IMR-90 (cell line): Measurements from ENCODE around the gene LHPP. TPM values are rescaled to one million over a fixed set of nuclear protein-coding genes. Genes with fewer than 3 reads are reported as not detected.

Experiments used
- ATAC-seq: fragments of 200-7000 bp; cut with Tn5 transposase; 2 replicates; pipeline ENCODE4 v1.9.1; 2020; ENCODE audit warnings: low read depth, mild to moderate bottlenecking, moderate library complexity
- BruUV-seq: library from RNA; stranded (reverse); fragments of 400-500 nt; replicated peaks from 2 replicates; lab custom pipeline; 2021; lab: Mats Ljungman, UMichigan
- CTCF ChIA-PET: fragments of 300-600 bp; formaldehyde crosslinking; extraction: SDS; loops from one replicate; lab custom pipeline; 2021; ENCODE audit warnings: antibody characterized with exemption; lab: Yijun Ruan, JAX
- POLR2A ChIA-PET: fragments of 300-600 bp; sonication (Branson Sonifier 250); formaldehyde crosslinking; loops from one replicate; lab custom pipeline; 2022; ENCODE audit warnings: antibody characterized with exemption; ENCODE audit not compliant: unreplicated experiment; lab: Charles Lee
- DNase-seq: peaks from one replicate; pipeline ENCODE4 v3.0.0; 2013
- H2AFZ ChIP-seq: replicated peaks from 2 replicates; pipeline ENCODE3; 2013; ENCODE audit warnings: low read length, mild to moderate bottlenecking; ENCODE audit not compliant: poor library complexity
- H2AK5ac ChIP-seq: 2 replicates; pipeline ENCODE4 v1.6.1; 2013; ENCODE audit warnings: low read depth, low read length, inconsistent platforms
- H2AK9ac ChIP-seq: replicated peaks from 2 replicates; pipeline ENCODE3; 2013; ENCODE audit warnings: mild to moderate bottlenecking, low read depth, low read length, moderate library complexity; ENCODE audit not compliant: poor library complexity
- H2BK120ac ChIP-seq: 2 replicates; pipeline ENCODE4 v1.6.1; 2013; ENCODE audit warnings: low read depth, low read length, inconsistent platforms
- H2BK15ac ChIP-seq: 3 replicates; pipeline ENCODE4 v1.6.1; 2013; ENCODE audit warnings: low read depth, low read length, inconsistent platforms
- H2BK20ac ChIP-seq: 2 replicates; pipeline ENCODE4 v1.6.1; 2013; ENCODE audit warnings: low read depth, mild to moderate bottlenecking, inconsistent platforms, low read length, moderate library complexity
- H2BK5ac ChIP-seq: 2 replicates; pipeline ENCODE4 v1.6.1; 2013; ENCODE audit warnings: mild to moderate bottlenecking, low read depth, low read length, inconsistent platforms; ENCODE audit not compliant: poor library complexity, severe bottlenecking
- H3K14ac ChIP-seq: replicated peaks from 2 replicates; pipeline ENCODE4 v1.6.1; 2013; ENCODE audit warnings: low read depth, low read length, inconsistent platforms
- H3K18ac ChIP-seq: 2 replicates; pipeline ENCODE4 v1.6.1; 2013; ENCODE audit warnings: low read depth, low read length, control low read depth
- H3K23ac ChIP-seq: 2 replicates; pipeline ENCODE4 v1.6.1; 2013; ENCODE audit warnings: low read depth, low read length, inconsistent platforms
- H3K27ac ChIP-seq: 2 replicates; pipeline ENCODE4 v1.5.1; 2013; ENCODE audit warnings: mild to moderate bottlenecking, control low read depth, low read length; ENCODE audit not compliant: insufficient read depth
- H3K27me3 ChIP-seq: 2 replicates; pipeline ENCODE4 v1.6.1; 2013; ENCODE audit warnings: low read length; ENCODE audit not compliant: control insufficient read depth, insufficient read depth
- H3K36me3 ChIP-seq: 2 replicates; pipeline ENCODE4 v1.6.1; 2013; ENCODE audit warnings: low read length, mixed read lengths; ENCODE audit not compliant: control insufficient read depth, insufficient read depth
- H3K4ac ChIP-seq: 2 replicates; pipeline ENCODE4 v1.6.1; 2013; ENCODE audit warnings: low read depth, low read length, inconsistent platforms
- H3K4me1 ChIP-seq: 2 replicates; pipeline ENCODE4 v1.6.1; 2013; ENCODE audit warnings: low read length, mixed read lengths; ENCODE audit not compliant: control insufficient read depth, insufficient read depth
- H3K4me2 ChIP-seq: 2 replicates; pipeline ENCODE4 v1.6.1; 2013; ENCODE audit warnings: low read depth, mild to moderate bottlenecking, control low read depth, low read length, moderate library complexity
- H3K4me3 ChIP-seq: 2 replicates; pipeline ENCODE4 v1.5.1; 2013; ENCODE audit warnings: low read depth, mild to moderate bottlenecking, control low read depth, low read length, moderate library complexity; ENCODE audit not compliant: insufficient read depth
- H3K56ac ChIP-seq: 2 replicates; pipeline ENCODE4 v1.6.1; 2013; ENCODE audit warnings: low read length, inconsistent platforms; ENCODE audit not compliant: insufficient read depth; ENCODE audit errors: extremely low read depth
- H3K79me1 ChIP-seq, 2 experiments: 2 replicates each; pipeline ENCODE4 v1.6.1; 2013; ENCODE audit warnings: low read length in 2 of 2, inconsistent platforms in 1 of 2, low read depth in 1 of 2
- H3K9ac ChIP-seq: 2 replicates; pipeline ENCODE4 v1.6.1; 2013; ENCODE audit warnings: low read depth, low read length, control low read depth
- H3K9me1 ChIP-seq: 2 replicates; pipeline ENCODE4 v1.6.1; 2013; ENCODE audit warnings: low read length, inconsistent platforms; ENCODE audit not compliant: insufficient read depth
- H3K9me3 ChIP-seq: 2 replicates; pipeline ENCODE4 v1.6.1; 2013; ENCODE audit warnings: low read length; ENCODE audit not compliant: control insufficient read depth, insufficient read depth
- H4K20me1 ChIP-seq: 2 replicates; pipeline ENCODE4 v1.6.1; 2013; ENCODE audit warnings: low read length, inconsistent platforms; ENCODE audit not compliant: insufficient read depth
- H4K5ac ChIP-seq: 2 replicates; pipeline ENCODE4 v1.6.1; 2013; ENCODE audit warnings: mild to moderate bottlenecking, low read depth, low read length, control low read depth
- H4K8ac ChIP-seq, 2 experiments: 2 replicates each; pipeline ENCODE4 v1.6.1; 2013; ENCODE audit warnings: low read depth in 2 of 2, low read length in 2 of 2, control low read depth in 1 of 2, inconsistent platforms in 1 of 2
- H4K91ac ChIP-seq: 2 replicates; pipeline ENCODE4 v1.6.1; 2013; ENCODE audit warnings: low read depth, low read length, inconsistent platforms; ENCODE audit not compliant: insufficient read depth
- BHLHE40 ChIP-seq: fragments of 150-350 bp; IDR thresholded peaks from 2 replicates; pipeline ENCODE4 v1.6.1; 2016; ENCODE audit warnings: mild to moderate bottlenecking, low read depth, low read length
- CEBPB ChIP-seq: IDR thresholded peaks from 2 replicates; pipeline ENCODE4 v1.6.1; 2012; ENCODE audit warnings: low read depth, low read length, improper control_type of control experiment
- CHD1 ChIP-seq: IDR thresholded peaks from 2 replicates; pipeline ENCODE4 v1.6.1; 2012; ENCODE audit warnings: low read depth, low read length, improper control_type of control experiment
- FOS ChIP-seq: fragments of 150-350 bp; IDR thresholded peaks from 2 replicates; pipeline ENCODE4 v1.6.1; 2016; ENCODE audit warnings: low read depth, low read length
- MAFK ChIP-seq: IDR thresholded peaks from 2 replicates; pipeline ENCODE4 v1.6.1; 2012; ENCODE audit warnings: low read depth, low read length, improper control_type of control experiment
- MAZ ChIP-seq: IDR thresholded peaks from 2 replicates; pipeline ENCODE4 v1.6.1; 2012; ENCODE audit warnings: low read depth, mild to moderate bottlenecking, low read length, improper control_type of control experiment, moderate library complexity, borderline replicate concordance
- MXI1 ChIP-seq: IDR thresholded peaks from 2 replicates; pipeline ENCODE4 v1.6.1; 2012; ENCODE audit warnings: low read depth, mild to moderate bottlenecking, low read length, moderate library complexity, borderline replicate concordance
- NFE2L2 ChIP-seq: fragments of 150-350 bp; IDR thresholded peaks from 2 replicates; pipeline ENCODE4 v1.6.1; 2016; ENCODE audit warnings: low read depth, mild to moderate bottlenecking, low read length
- POLR2A ChIP-seq: IDR thresholded peaks from 2 replicates; pipeline ENCODE4 v1.6.1; 2012; ENCODE audit warnings: mild to moderate bottlenecking, low read depth, low read length
- RAD21 ChIP-seq: IDR thresholded peaks from 2 replicates; pipeline ENCODE4 v1.6.1; 2012; ENCODE audit warnings: low read length, improper control_type of control experiment
- RCOR1 ChIP-seq: IDR thresholded peaks from 2 replicates; pipeline ENCODE4 v1.6.1; 2012; ENCODE audit warnings: mild to moderate bottlenecking, low read length, improper control_type of control experiment; ENCODE audit not compliant: insufficient replicate concordance
- RFX5 ChIP-seq: IDR thresholded peaks from 2 replicates; pipeline ENCODE4 v1.8.0; 2012; ENCODE audit warnings: low read depth, mild to moderate bottlenecking, low read length, moderate library complexity
- SMC3 ChIP-seq: fragments of 150-350 bp; IDR thresholded peaks from 2 replicates; pipeline ENCODE4 v1.6.1; 2016; ENCODE audit warnings: low read depth, mild to moderate bottlenecking, antibody characterized with exemption, low read length, moderate library complexity
- WGBS, 2 experiments: methylation state at CpG; one replicate each; pipeline versions ENCODE4 v1.1.5 to v1.1.7; 2013; ENCODE audit warnings: missing lambda C conversion rate in 2 of 2; ENCODE audit not compliant: insufficient read length in 1 of 2; ENCODE audit errors: extremely low coverage in 2 of 2; 5-methylcytosine and 5-hydroxymethylcytosine counted together
- dilution Hi-C: fragments of 300-500 bp; cut with HindIII; formaldehyde crosslinking; loops from one replicate; pipeline ENCODE4 v1.14.3; 2018; ENCODE audit warnings: low sequenced_read_pairs; ENCODE audit not compliant: unreplicated experiment
- in situ Hi-C: fragments of 300-500 bp; cut with MboI; formaldehyde crosslinking; loops from 3 replicates; pipeline ENCODE4 v1.14.3; 2019; ENCODE audit warnings: low sequenced_read_pairs, inconsistent platforms, mixed read lengths
- intact Hi-C: fragments of 100-400 bp; cut with micrococcal nuclease; formaldehyde crosslinking; loops from 2 replicates; pipeline ENCODE4 v1.10.0; 2022
- polyA plus RNA-seq, 3 experiments: library from polyadenylated mRNA; depleted of rRNA; stranded (reverse); fragments of >200 nt; gene quantifications; 2 replicates each; pipeline ENCODE4 v1.2.3, GENCODE V29; 2012; ENCODE audit warnings: low replicate concordance in 1 of 3
- total RNA-seq: library from RNA; depleted of rRNA; stranded (reverse); fragments of >200 nt; gene quantifications from 2 replicates; pipeline ENCODE4 v1.2.3, GENCODE V29; 2012
- TF ChIP-seq, protein P1 (sequence below): conservative IDR thresholded peaks from 2 replicates; pipeline ENCODE4 v1.5.1; 2012; ENCODE audit warnings: mild to moderate bottlenecking, low read depth, low read length, improper control_type of control experiment
- TF ChIP-seq, protein P2 (sequence below): fragments of 150-350 bp; IDR thresholded peaks from 2 replicates; pipeline ENCODE4 v1.6.1; 2016; ENCODE audit warnings: low read depth, mild to moderate bottlenecking, low read length, moderate library complexity, borderline replicate concordance
- TF ChIP-seq, protein P3 (sequence below): fragments of 150-350 bp; IDR thresholded peaks from 2 replicates; pipeline ENCODE4 v1.6.1; 2017; ENCODE audit warnings: mild to moderate bottlenecking, antibody characterized with exemption, low read length, low read depth

Gene LHPP
- total and polyA plus RNA-seq, 2 of the 4 experiments (the other 2 are of a cell fraction), result 2.7 to 8.3 TPM

DNA sequence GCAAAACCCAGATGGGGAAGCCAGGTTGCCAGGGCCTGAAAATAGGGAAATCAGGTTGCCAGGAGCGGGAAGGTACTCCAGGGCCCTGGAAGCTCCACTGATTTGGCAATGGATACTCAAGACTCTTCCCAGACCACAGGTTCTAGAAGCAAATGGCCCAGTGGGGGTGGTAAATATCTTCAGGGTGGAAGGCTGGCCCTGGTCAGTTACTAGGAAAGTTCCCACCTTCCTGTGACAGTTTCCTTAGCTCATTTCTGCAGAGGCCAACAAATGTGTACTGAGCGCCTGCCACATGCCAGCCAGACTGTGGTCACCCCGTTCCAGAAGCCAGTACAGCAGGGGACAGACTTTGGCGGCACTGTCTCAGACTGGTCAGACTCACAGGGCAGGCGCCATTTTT lies 168.9 kb downstream of the LHPP start:
- no peak overlapping the region for H3K4me2 ChIP-seq
- H2AK5ac ChIP-seq, result no peak overlapping the region
- in situ Hi-C loops (no loop called here), dilution Hi-C loops (no loop called here), intact Hi-C loops (loop anchor here (5.0 kb wide), 1 partner anchor 112 kb away; the partner anchor contains the start of gene FAM53B)
- H4K20me1 ChIP-seq, result peaks cover 3% of the 10 kb centered on the region
- no peak overlapping the region for H3K9ac ChIP-seq
- H4K91ac ChIP-seq, result no peak overlapping the region
- ChIA-PET POLR2A (no interaction called here), CTCF (no interaction called here)
- no peak overlapping the region for H3K4me3 ChIP-seq
- H3K23ac ChIP-seq, result no peak overlapping the region
- H3K79me1 ChIP-seq, result 0 out of 4 replicates have a peak, but pooled peaks cover 0 to 3% of the 10 kb centered on the region in 2 experiments
- DNase-seq, result no peak
- H3K9me3 ChIP-seq, result no peaks in the 10 kb centered on the region
- no peak overlapping the region for H4K8ac ChIP-seq
- BruUV-seq, result no TSS peak
- no peak overlapping the region for H3K14ac ChIP-seq
- H3K56ac ChIP-seq, result no peak overlapping the region
- H2BK5ac ChIP-seq, result no peak overlapping the region
- no peak overlapping the region for H3K27ac ChIP-seq
- TF ChIP-seq RCOR1, result no peak
- TF ChIP-seq RFX5, result no peak
- no peak for TF ChIP-seq BHLHE40
- TF ChIP-seq MAZ, result no peak
- no peak for TF ChIP-seq SMC3
- no peak for TF ChIP-seq CHD1
- no peak for TF ChIP-seq CEBPB
- TF ChIP-seq, protein P1, sequence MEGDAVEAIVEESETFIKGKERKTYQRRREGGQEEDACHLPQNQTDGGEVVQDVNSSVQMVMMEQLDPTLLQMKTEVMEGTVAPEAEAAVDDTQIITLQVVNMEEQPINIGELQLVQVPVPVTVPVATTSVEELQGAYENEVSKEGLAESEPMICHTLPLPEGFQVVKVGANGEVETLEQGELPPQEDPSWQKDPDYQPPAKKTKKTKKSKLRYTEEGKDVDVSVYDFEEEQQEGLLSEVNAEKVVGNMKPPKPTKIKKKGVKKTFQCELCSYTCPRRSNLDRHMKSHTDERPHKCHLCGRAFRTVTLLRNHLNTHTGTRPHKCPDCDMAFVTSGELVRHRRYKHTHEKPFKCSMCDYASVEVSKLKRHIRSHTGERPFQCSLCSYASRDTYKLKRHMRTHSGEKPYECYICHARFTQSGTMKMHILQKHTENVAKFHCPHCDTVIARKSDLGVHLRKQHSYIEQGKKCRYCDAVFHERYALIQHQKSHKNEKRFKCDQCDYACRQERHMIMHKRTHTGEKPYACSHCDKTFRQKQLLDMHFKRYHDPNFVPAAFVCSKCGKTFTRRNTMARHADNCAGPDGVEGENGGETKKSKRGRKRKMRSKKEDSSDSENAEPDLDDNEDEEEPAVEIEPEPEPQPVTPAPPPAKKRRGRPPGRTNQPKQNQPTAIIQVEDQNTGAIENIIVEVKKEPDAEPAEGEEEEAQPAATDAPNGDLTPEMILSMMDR, result no peak
- no peak for TF ChIP-seq MXI1
- no peak for TF ChIP-seq FOS
- TF ChIP-seq, protein P2, sequence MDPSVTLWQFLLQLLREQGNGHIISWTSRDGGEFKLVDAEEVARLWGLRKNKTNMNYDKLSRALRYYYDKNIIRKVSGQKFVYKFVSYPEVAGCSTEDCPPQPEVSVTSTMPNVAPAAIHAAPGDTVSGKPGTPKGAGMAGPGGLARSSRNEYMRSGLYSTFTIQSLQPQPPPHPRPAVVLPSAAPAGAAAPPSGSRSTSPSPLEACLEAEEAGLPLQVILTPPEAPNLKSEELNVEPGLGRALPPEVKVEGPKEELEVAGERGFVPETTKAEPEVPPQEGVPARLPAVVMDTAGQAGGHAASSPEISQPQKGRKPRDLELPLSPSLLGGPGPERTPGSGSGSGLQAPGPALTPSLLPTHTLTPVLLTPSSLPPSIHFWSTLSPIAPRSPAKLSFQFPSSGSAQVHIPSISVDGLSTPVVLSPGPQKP, result no peak
- TF ChIP-seq POLR2A, result no peak
- TF ChIP-seq RAD21, result no peak
- no peak for TF ChIP-seq NFE2L2
- TF ChIP-seq MAFK, result no peak
- TF ChIP-seq, protein P3, sequence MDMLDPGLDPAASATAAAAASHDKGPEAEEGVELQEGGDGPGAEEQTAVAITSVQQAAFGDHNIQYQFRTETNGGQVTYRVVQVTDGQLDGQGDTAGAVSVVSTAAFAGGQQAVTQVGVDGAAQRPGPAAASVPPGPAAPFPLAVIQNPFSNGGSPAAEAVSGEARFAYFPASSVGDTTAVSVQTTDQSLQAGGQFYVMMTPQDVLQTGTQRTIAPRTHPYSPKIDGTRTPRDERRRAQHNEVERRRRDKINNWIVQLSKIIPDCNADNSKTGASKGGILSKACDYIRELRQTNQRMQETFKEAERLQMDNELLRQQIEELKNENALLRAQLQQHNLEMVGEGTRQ, result no peak
- H3K9me1 ChIP-seq, result no peaks in the 10 kb centered on the region; the same call in 1 of the 2 replicates
- H3K4me1 ChIP-seq, result no peaks in the 10 kb centered on the region; the same call in 1 of the 2 replicates
- H3K36me3 ChIP-seq, result no peaks in the 10 kb centered on the region
- H2BK20ac ChIP-seq, result no peak overlapping the region
- ATAC-seq, result no peak
- H4K5ac ChIP-seq, result no peak overlapping the region
- no peak overlapping the region for H3K18ac ChIP-seq
- H2BK120ac ChIP-seq, result no peak overlapping the region
- no peak overlapping the region for H3K4ac ChIP-seq
- no peak overlapping the region for H2AFZ ChIP-seq
- H3K27me3 ChIP-seq, result no peaks in the 10 kb centered on the region
- 96% methylated on average over 3 of the region's 5 CpGs; no CpG with 5 or more reads in 1 of the 2 experiments for WGBS, 2 experiments
- no peak overlapping the region for H2AK9ac ChIP-seq
- no peak overlapping the region for H2BK15ac ChIP-seq
